Activated T-helper 2 cell treated with anti-CD3 and anti-CD28 coated beads, Interferon-gamma antibody, Interleukin-2, Interleukin-4, amounts not matched to agents 10 μg/mL and 5 μg/mL and 100 μg/mL, durations not matched to agents 14 hours and 24 hours and 36 hours (primary cell): Measurements from ENCODE around the gene ZNF763. TPM values are rescaled to one million over a fixed set of nuclear protein-coding genes. Genes with fewer than 3 reads are reported as not detected.
"Not testable (repeated sequence)": the region's sequence is repeated elsewhere in the genome, so short reads cannot be mapped to it uniquely, and the experiment has no call there.

Experiments used
- DNase-seq: peaks from one replicate; pipeline ENCODE4 v3.0.0; 2021; ENCODE audit warnings: low spot score
- H3K27ac Mint-ChIP-seq: one replicate; pipeline ENCODE4 v1.8.0; 2021; ENCODE audit warnings: mixed read lengths
- H3K27me3 Mint-ChIP-seq: one replicate; pipeline ENCODE4 v1.8.0; 2021; ENCODE audit warnings: low read depth, mixed read lengths
- H3K36me3 Mint-ChIP-seq: one replicate; pipeline ENCODE4 v1.8.0; 2021; ENCODE audit warnings: low read depth, mixed read lengths
- H3K4me1 Mint-ChIP-seq: one replicate; pipeline ENCODE4 v1.8.0; 2021; ENCODE audit warnings: low read depth, mixed read lengths
- H3K4me3 Mint-ChIP-seq: one replicate; pipeline ENCODE4 v1.8.0; 2021; ENCODE audit warnings: low read depth, mild to moderate bottlenecking, moderate library complexity, mixed read lengths
- H3K9me3 Mint-ChIP-seq: one replicate; pipeline ENCODE4 v1.8.0; 2021; ENCODE audit warnings: mixed read lengths
- intact Hi-C: fragments of 100-400 bp; cut with micrococcal nuclease; formaldehyde crosslinking; loops from one replicate; pipeline ENCODE4 v1.15.1; 2023
- total RNA-seq: library from RNA; stranded (reverse); gene quantifications from 2 replicates; pipeline ENCODE4 v1.2.3, GENCODE V29; 2022

Gene ZNF763
- total RNA-seq, 1 donor from 2014 or later = 0.43 TPM

DNA sequence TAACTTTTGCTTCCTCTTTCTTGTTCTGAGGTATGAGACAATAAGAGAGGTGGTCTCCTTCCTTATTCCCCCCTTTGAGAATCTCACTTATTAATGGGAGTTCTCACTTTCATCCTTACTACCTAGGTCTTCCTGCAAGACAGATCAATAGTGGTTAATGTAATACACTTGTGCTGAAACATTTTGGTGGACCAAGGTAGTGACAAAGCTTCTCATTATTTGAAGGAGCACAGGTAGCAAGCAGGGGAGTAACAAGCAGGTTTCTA, 22.1 kb upstream of the ZNF763 start:
- no peaks in the 10 kb centered on the region for H3K4me1 Mint-ChIP-seq
- no peak for DNase-seq
- peaks cover 94% of the 10 kb centered on the region for H3K36me3 Mint-ChIP-seq
- intact Hi-C loops = no loop called here
- peaks cover 86% of the 10 kb centered on the region for H3K9me3 Mint-ChIP-seq
- H3K4me3 Mint-ChIP-seq = no peak overlapping the region
- H3K27me3 Mint-ChIP-seq = no peaks in the 10 kb centered on the region
- H3K27ac Mint-ChIP-seq = no peak overlapping the region

DNA sequence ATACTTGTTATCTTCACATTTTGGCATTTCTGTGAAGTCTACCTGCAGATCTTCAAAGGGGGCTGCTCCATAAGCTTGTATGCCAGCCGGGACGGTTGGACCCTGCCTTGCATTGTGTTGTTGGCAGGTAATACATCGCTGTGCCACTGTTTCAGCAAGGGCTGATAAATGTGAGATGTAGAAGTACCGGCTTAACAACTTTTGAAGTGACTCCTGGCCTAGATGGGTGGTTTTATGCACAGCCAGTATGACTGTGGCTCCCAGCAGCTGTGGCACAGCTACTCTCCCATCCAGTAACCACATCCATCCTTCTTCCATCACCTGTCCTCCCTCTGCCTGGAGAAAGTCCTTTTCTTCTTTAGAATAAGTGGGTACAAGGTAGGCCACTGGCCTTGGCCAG, 20.2 kb upstream of the ZNF763 start:
- DNase-seq = no peak
- no peaks in the 10 kb centered on the region for H3K4me1 Mint-ChIP-seq
- no peaks in the 10 kb centered on the region for H3K27me3 Mint-ChIP-seq
- intact Hi-C loops = no loop called here
- H3K9me3 Mint-ChIP-seq = peaks cover 92% of the 10 kb centered on the region
- H3K27ac Mint-ChIP-seq = no peak overlapping the region
- no peak overlapping the region for H3K4me3 Mint-ChIP-seq
- H3K36me3 Mint-ChIP-seq = peaks cover 97% of the 10 kb centered on the region

DNA sequence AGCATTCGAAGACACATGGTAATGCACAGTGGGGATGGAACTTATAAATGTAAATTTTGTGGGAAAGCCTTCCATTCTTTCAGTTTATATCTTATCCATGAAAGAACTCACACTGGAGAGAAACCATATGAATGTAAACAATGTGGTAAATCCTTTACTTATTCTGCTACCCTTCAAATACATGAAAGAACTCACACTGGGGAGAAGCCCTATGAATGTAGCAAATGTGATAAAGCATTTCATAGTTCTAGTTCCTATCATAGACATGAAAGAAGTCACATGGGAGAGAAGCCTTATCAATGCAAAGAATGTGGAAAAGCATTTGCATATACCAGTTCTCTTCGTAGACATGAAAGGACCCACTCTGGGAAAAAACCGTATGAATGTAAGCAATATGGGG, 16.2 kb upstream of the ZNF763 start:
- DNase-seq = no peak
- peaks cover 92% of the 10 kb centered on the region for H3K9me3 Mint-ChIP-seq
- no peaks in the 10 kb centered on the region for H3K27me3 Mint-ChIP-seq
- intact Hi-C loops = no loop called here
- H3K27ac Mint-ChIP-seq = no peak overlapping the region
- no peak overlapping the region for H3K4me3 Mint-ChIP-seq
- peaks cover 89% of the 10 kb centered on the region for H3K36me3 Mint-ChIP-seq
- H3K4me1 Mint-ChIP-seq = no peaks in the 10 kb centered on the region

- H3K36me3 Mint-ChIP-seq = peaks cover 88% of the 10 kb centered on the region
- DNase-seq = no peak
- no peaks in the 10 kb centered on the region for H3K4me1 Mint-ChIP-seq
- no peak overlapping the region for H3K4me3 Mint-ChIP-seq
- no peaks in the 10 kb centered on the region for H3K27me3 Mint-ChIP-seq
- H3K27ac Mint-ChIP-seq = no peak overlapping the region
- intact Hi-C loops = no loop called here
- peaks cover 92% of the 10 kb centered on the region for H3K9me3 Mint-ChIP-seq
These were observed 15.6 kb upstream of the ZNF763 start for GRCh38 chr19:11949201-11949600.

DNA sequence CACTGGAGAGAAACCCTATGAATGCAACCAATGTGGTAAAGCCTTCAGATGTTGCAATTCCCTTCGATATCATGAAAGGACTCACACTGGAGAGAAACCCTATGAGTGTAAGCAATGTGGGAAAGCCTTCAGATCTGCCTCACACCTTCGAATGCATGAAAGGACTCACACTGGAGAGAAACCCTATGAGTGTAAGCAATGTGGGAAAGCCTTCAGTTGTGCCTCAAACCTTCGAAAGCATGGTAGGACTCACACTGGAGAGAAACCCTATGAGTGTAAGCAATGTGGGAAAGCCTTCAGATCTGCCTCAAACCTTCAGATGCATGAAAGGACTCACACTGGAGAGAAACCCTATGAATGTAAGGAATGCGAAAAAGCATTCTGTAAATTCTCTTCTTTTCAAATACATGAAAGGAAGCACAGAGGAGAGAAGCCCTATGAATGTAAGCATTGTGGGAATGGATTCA, 15.2 kb upstream of the ZNF763 start:
- DNase-seq = not testable (repeated sequence)

GRCh38 chr19:11950312-11950711, 14.5 kb upstream of the ZNF763 start:
- no peaks in the 10 kb centered on the region for H3K4me1 Mint-ChIP-seq
- H3K36me3 Mint-ChIP-seq = peaks cover 79% of the 10 kb centered on the region
- no peak for DNase-seq
- H3K27me3 Mint-ChIP-seq = no peaks in the 10 kb centered on the region
- no peak overlapping the region for H3K4me3 Mint-ChIP-seq
- H3K27ac Mint-ChIP-seq = no peak overlapping the region
- peaks cover 89% of the 10 kb centered on the region for H3K9me3 Mint-ChIP-seq
- intact Hi-C loops = no loop called here

More for the DNA sequence above, 15.2 kb upstream of the ZNF763 start:
- H3K36me3 Mint-ChIP-seq = peaks cover 83% of the 10 kb centered on the region
- peaks cover 91% of the 10 kb centered on the region for H3K9me3 Mint-ChIP-seq
- H3K27me3 Mint-ChIP-seq, H3K27ac Mint-ChIP-seq, H3K4me1 Mint-ChIP-seq, intact Hi-C loops, H3K4me3 Mint-ChIP-seq: not testable (repeated sequence)

- Mint-ChIP-seq H3K27ac (peak overlapping the region; percentile 82), H3K36me3 (peaks cover 4% of the 10 kb centered on the region), H3K27me3 (no peaks in the 10 kb centered on the region), H3K4me1 (peaks cover 17% of the 10 kb centered on the region), H3K9me3 (peaks cover 20% of the 10 kb centered on the region), H3K4me3 (peak overlapping the region; percentile 83)
- intact Hi-C loops = loop anchor here (1.0 to 10.0 kb wide), 3 partner anchors 24 to 91 kb away; partner anchors contain the start of genes ZNF700 and ZNF878
- DNase-seq = peak; percentile 46
These were observed 1.1 kb upstream of the ZNF763 start for GRCh38 chr19:11963566-11964355.

GRCh38 chr19:11964496-11964857, 363 bp upstream of the ZNF763 start:
- intact Hi-C loops = loop anchor here (1.0 to 10.0 kb wide), 3 partner anchors 23 to 90 kb away; partner anchors contain the start of genes ZNF700 and ZNF878
- peaks cover 16% of the 10 kb centered on the region for H3K9me3 Mint-ChIP-seq
- no peaks in the 10 kb centered on the region for H3K27me3 Mint-ChIP-seq
- H3K4me3 Mint-ChIP-seq = peak overlapping the region; percentile 83
- peak overlapping the region; percentile 82 for H3K27ac Mint-ChIP-seq
- H3K4me1 Mint-ChIP-seq = peaks cover 17% of the 10 kb centered on the region
- no peak for DNase-seq
- peaks cover 4% of the 10 kb centered on the region for H3K36me3 Mint-ChIP-seq

GRCh38 chr19:11970174-11970573, 5.3 kb downstream of the ZNF763 start:
- Mint-ChIP-seq H3K4me1 (peaks cover 5% of the 10 kb centered on the region), H3K27me3 (no peaks in the 10 kb centered on the region), H3K27ac (no peak overlapping the region), H3K36me3 (peaks cover 10% of the 10 kb centered on the region), H3K9me3 (peaks cover 43% of the 10 kb centered on the region), H3K4me3 (no peak overlapping the region)
- DNase-seq = no peak
- intact Hi-C loops = no loop called here

DNA sequence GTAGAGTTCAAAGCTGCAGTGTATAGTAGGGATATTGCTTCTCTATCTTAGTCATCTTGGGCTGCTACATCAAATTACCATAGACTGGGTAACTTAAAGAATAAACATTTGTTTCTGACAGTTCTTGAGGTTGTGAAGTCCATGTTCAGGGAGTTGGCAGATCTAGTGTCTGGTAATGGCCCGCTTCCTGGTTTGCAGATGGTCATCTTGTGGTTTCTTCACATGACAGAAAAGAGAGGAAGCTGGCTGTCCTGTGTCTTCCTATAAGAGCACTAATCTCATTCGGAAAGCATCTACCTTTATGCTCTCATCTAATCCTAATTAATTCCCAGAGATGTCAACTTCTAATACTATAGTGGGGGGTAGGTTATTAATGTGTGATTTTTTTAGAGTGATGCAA, 6.2 kb downstream of the ZNF763 start:
- DNase-seq = no peak
- Mint-ChIP-seq H3K4me1 (no peaks in the 10 kb centered on the region), H3K27ac (no peak overlapping the region), H3K27me3 (no peaks in the 10 kb centered on the region), H3K9me3 (peaks cover 49% of the 10 kb centered on the region), H3K36me3 (peaks cover 16% of the 10 kb centered on the region), H3K4me3 (no peak overlapping the region)
- intact Hi-C loops = no loop called here

- peaks cover 65% of the 10 kb centered on the region for H3K9me3 Mint-ChIP-seq
- H3K27me3 Mint-ChIP-seq = no peaks in the 10 kb centered on the region
These were observed 8.4 kb downstream of the ZNF763 start for GRCh38 chr19:11973019-11973810.

GRCh38 chr19:11978492-11979100, 13.8 kb downstream of the ZNF763 start:
- intact Hi-C loops = no loop called here
- Mint-ChIP-seq H3K27ac (no peak overlapping the region), H3K36me3 (peaks cover 46% of the 10 kb centered on the region), H3K4me1 (no peaks in the 10 kb centered on the region), H3K27me3 (no peaks in the 10 kb centered on the region), H3K4me3 (no peak overlapping the region), H3K9me3 (peaks cover 86% of the 10 kb centered on the region)
- no peak for DNase-seq

More at GRCh38 chr19:11973019-11973810, 8.4 kb downstream of the ZNF763 start:
- intact Hi-C loops = no loop called here
- Mint-ChIP-seq H3K27ac (no peak overlapping the region), H3K4me3 (no peak overlapping the region), H3K36me3 (peaks cover 32% of the 10 kb centered on the region), H3K4me1 (no peaks in the 10 kb centered on the region)
- DNase-seq = no peak

DNA sequence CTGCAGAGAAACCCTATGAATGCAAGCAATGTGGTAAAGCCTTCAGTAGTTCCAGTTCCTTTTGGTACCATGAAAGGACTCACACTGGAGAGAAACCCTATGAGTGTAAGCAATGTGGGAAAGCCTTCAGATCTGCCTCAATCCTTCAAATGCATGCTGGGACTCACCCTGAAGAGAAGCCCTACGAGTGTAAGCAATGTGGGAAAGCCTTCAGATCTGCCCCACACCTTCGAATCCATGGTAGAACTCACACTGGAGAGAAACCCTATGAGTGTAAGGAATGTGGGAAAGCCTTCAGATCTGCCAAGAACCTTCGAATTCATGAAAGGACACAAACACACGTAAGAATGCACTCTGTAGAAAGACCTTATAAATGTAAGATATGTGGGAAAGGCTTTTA, 14.7 kb downstream of the ZNF763 start:
- Mint-ChIP-seq H3K36me3 (peaks cover 46% of the 10 kb centered on the region), H3K4me3 (no peak overlapping the region), H3K27me3 (no peaks in the 10 kb centered on the region), H3K4me1 (no peaks in the 10 kb centered on the region), H3K9me3 (peaks cover 79% of the 10 kb centered on the region), H3K27ac (no peak overlapping the region)
- intact Hi-C loops = no loop called here
- DNase-seq = no peak
